GM12801 (cell line): ENCODE data around the gene MAP6.

Source experiments
- TF ChIP-seq, protein P1 (sequence below): IDR thresholded peaks from one replicate; pipeline ENCODE4 v1.5.1; 2011; ENCODE audit warnings: control low read depth; ENCODE audit not compliant: insufficient read length; ENCODE audit errors: extremely low read depth

The MAP6 gene

DNA sequence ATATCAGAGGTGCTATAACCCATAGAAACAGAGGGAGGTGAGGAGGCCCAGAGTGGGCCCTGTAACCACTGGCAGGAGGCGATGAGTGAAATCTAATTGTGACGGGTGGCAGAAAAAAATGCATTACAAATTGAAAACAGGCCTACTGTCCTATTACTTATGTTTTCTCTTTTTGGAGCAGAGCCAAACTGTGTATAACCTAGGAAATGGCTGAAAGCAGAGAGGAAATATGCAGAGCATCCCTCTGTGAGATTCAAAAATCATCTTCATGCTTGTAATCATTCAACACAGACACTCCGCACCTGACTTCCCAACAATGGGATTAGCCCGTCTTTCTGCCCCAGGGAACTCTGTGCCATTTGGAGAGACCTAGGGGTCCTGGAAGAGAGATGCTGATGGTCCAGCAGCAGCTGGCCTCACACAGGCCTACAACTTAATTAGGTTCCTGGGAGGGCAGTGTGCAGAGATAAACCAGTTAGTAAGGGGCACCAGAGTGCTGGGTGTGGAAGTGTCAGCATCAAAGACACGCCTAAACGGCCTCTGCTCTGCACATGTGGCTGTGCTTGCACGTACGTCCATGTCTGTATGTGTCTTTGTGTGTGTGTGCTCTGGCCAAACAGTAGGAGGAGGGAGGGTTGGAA is 41.8 kb downstream of the MAP6 start:
- TF ChIP-seq, protein P1, sequence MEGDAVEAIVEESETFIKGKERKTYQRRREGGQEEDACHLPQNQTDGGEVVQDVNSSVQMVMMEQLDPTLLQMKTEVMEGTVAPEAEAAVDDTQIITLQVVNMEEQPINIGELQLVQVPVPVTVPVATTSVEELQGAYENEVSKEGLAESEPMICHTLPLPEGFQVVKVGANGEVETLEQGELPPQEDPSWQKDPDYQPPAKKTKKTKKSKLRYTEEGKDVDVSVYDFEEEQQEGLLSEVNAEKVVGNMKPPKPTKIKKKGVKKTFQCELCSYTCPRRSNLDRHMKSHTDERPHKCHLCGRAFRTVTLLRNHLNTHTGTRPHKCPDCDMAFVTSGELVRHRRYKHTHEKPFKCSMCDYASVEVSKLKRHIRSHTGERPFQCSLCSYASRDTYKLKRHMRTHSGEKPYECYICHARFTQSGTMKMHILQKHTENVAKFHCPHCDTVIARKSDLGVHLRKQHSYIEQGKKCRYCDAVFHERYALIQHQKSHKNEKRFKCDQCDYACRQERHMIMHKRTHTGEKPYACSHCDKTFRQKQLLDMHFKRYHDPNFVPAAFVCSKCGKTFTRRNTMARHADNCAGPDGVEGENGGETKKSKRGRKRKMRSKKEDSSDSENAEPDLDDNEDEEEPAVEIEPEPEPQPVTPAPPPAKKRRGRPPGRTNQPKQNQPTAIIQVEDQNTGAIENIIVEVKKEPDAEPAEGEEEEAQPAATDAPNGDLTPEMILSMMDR: no peak

DNA sequence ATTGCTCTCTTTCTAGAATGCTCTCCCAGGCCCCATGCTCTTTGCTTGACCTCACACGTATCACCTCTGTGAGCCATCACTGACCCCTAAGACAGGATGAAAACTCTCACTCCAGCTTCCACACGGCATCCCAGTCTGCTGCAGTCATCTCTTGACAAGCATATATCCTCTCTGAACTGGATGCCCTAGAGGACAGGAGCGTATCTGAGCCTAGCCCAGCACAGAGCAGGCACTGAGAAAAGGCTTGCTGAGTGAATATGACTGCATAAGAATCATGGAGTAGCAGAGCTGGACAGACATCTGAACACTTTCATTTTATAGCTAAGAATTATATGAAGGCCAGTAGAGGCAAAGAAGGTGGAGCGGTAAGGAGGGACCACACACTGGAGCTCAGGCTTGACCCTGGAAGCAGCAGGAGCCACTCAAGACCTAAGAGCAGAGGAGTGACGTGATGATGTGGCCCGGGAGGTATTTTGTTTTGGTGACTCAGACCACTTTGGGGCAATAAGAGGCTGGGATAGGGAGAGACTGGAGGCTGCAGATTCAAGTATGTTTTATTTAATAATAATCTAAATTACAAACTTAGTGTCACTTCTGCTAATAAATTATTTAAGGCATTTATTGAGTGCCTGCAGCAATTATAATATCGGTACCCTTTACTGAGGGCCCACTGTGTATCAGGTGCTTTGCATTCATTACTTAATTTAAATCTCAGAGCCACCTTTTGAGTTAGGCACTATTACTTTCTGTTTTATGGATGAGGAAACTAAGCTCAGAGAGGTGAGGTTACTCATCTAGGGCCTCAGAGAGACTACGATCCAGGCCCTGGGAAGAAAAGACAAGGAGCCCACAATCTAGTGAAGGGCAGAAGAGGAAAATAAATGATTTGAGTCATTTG is 42.6 kb downstream of the MAP6 start:
- TF ChIP-seq, protein P1: no peak

DNA sequence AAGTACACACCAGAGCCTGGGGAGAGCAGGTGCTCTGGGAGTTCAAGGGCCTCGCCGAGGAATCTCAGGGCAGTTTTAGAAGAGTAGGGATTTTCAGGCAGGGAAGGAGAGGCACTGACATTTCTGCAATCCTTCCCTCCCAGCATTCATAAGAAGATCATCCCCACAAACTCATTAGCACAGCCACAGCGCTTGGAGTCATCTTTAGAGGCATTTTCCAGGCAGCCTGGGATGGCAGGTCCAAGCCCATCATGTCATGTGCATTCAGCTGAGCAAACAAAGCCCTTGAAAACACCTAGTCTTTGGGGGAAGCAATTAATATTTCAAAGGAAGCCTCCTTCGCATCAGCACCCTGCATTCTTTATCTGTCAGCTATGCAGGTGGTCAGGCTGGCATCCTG is 43.8 kb downstream of the MAP6 start:
- TF ChIP-seq, protein P1: no peak

DNA sequence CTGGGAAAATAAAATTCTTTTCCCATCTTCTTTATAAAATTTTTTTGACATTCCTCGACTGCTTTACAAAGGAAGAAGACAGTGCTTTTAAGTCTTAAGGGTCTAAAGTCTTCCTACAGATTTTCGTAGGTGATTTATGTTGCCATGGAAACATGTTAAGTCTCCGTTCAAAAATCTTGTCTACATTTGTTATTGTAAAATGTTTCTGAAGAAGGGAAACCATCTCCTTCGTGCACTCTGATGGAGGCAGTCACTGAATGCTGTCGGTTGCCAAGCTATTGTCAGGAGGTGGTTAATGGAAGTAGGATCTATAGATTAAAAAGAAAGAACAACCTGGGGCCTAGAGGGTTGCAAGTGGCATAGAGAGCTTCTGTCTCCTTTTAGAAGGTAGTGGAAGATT is 52.6 kb downstream of the MAP6 start:
- TF ChIP-seq, protein P1: no peak

DNA sequence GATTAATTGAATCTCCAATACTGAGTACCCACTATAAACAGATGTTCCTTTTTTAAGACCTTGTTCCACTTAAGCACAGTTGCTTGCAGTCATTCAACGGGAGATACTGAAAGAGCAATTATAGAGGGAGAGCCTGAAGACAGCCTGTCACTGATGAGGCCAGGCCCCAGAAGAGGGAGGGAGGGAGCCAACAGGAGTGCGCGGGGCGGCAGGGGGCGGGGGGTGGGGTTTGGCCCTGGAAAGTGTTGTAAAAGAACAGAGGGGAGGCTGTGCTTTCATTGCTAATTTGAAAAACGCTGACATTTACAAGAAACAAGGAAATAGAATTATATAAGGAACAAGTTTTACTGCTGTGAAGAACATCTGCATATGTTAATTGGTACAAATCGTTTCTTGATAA is 53.1 kb downstream of the MAP6 start:
- TF ChIP-seq, protein P1: no peak

DNA sequence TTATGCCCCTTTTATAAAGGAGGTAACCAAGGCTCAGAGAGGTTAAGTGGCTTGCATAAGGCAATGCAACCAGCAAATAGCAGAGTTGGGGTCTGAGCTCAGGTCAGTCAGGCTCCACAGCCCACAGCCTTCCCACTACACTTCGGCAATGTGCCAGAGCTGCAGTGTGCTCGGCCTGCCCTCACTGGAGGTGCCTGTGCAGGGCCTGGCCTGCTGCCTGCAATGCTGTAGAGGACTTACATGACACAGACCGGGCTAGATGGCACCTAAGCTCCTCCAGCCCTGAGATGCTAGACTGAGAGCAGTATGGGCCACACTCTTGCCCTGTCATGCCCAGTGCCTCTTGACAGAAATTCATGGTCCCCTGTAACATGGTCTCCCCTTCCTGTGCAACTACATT is 57.0 kb downstream of the MAP6 start:
- TF ChIP-seq, protein P1: no peak

DNA sequence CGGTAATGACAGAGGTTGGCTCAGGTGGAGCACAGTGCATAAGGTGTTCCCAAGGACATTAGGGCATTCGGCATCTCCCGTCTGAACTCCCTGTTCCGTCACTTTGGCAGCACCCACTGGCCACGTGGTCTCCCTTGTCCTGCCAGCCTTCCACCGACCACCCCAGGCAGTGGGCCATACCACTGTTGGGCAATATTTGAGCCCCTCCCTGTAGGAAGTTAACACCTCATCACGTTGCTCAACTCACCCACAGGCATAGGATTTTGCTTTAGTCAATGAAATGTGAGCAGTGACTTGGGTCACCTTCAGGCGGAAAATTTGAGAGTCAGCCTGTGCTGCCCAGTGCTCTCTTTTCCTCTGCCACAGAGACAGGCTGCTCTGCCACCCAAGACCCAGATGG is 62.7 kb downstream of the MAP6 start:
- TF ChIP-seq, protein P1: no peak
